HG02943 (cell line): ENCODE measurements around the gene SOST.

ENCODE experiments used
- ATAC-seq: cut with Tn5 transposase; IDR thresholded peaks from one replicate; pipeline ENCODE4 v1.9.1; 2021; ENCODE audit warnings: mild to moderate bottlenecking, low read depth, moderate library complexity; ENCODE audit not compliant: unreplicated experiment

Gene SOST

GRCh38 chr17:43753493-43754129, 5.0 kb downstream of the SOST start:
- ATAC-seq, result no peak

- no peak for ATAC-seq
These were observed 8.4 kb downstream of the SOST start for GRCh38 chr17:43750153-43750552.

GRCh38 chr17:43745541-43745940, 13.1 kb downstream of the SOST start:
- ATAC-seq, result no peak

GRCh38 chr17:43741636-43742035, 17.0 kb downstream of the SOST start:
- ATAC-seq, result no peak

- ATAC-seq, result no peak
These were observed 18.1 kb downstream of the SOST start for GRCh38 chr17:43740541-43740940.

GRCh38 chr17:43737722-43738121, 20.9 kb downstream of the SOST start:
- no peak for ATAC-seq

GRCh38 chr17:43736389-43736788, 22.2 kb downstream of the SOST start:
- no peak for ATAC-seq

- ATAC-seq, result no peak
These were observed 24.2 kb downstream of the SOST start for GRCh38 chr17:43734376-43734775.

- no peak for ATAC-seq
These were observed 24.6 kb downstream of the SOST start for GRCh38 chr17:43733956-43734355.

GRCh38 chr17:43732958-43733357, 25.6 kb downstream of the SOST start:
- no peak for ATAC-seq

- no peak for ATAC-seq
These were observed 30.5 kb downstream of the SOST start for GRCh38 chr17:43728081-43728480.

GRCh38 chr17:43723697-43724359, 34.8 kb downstream of the SOST start:
- ATAC-seq, result no peak

- no peak for ATAC-seq
These were observed 35.5 kb downstream of the SOST start for GRCh38 chr17:43722870-43723665.

GRCh38 chr17:43722269-43722619, 36.3 kb downstream of the SOST start:
- ATAC-seq, result no peak

- no peak for ATAC-seq
These were observed 36.9 kb downstream of the SOST start for GRCh38 chr17:43721537-43722268.

GRCh38 chr17:43720311-43721060, 38.1 kb downstream of the SOST start:
- peak; percentile 63 for ATAC-seq

- no peak for ATAC-seq
These were observed 39.0 kb downstream of the SOST start for GRCh38 chr17:43719578-43719977.

- ATAC-seq, result no peak
These were observed 40.0 kb downstream of the SOST start for GRCh38 chr17:43718544-43718943.

GRCh38 chr17:43717913-43718312, 40.7 kb downstream of the SOST start:
- no peak for ATAC-seq

GRCh38 chr17:43714465-43715149, 44.0 kb downstream of the SOST start:
- no peak for ATAC-seq
